Tongue (tissue), 2 donors: ENCODE data around the gene SPEF1. TPM values are rescaled to one million over a fixed set of nuclear protein-coding genes. Genes with fewer than 3 reads are reported as not detected.

Source experiments
- DNase-seq: peaks from one replicate; pipeline ENCODE4 v3.0.0-alpha.2; 2015
- total RNA-seq: library from RNA; depleted of rRNA; stranded (reverse); fragments of >200 nt; gene quantifications from one replicate; pipeline ENCODE4 v1.2.3, GENCODE V29; 2014

Gene SPEF1
- total RNA-seq, 1 donor from 2014 or later = not detected

DNA sequence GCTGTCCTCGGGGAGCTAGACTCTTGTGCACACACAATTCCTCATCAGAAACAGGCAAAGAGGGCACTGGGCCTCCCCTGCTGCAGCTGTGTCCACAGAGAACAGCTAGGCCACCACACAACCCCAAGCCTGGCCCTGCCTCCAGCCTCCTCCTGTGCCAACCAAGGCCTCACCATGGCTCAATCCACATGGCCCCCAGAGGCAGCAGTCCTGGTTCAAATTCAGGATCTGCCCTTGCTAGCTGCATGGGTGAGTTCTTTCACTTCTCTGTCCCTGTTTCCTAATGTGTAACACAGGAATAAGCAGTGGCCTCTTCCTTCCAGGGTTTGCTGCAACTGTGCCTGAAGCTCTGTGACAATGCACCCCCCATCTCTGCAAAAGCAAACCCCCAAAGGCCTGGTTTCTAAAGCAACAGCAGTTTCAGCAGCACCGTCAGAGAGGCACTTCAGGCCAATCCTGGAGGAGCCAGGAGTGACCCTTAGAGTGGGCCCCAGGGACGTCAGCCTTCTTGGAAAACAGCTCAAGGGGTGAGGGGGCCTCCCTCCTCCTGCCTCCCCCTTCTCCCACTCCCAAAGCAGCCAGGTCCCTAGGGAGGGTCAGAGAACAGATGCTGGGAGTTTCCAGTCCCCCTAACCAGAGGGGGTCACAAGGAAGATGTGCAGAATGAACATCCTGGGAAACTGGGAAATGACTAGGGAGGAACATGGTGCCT is 15.9 kb downstream of the SPEF1 start:
- DNase-seq = no peak

DNA sequence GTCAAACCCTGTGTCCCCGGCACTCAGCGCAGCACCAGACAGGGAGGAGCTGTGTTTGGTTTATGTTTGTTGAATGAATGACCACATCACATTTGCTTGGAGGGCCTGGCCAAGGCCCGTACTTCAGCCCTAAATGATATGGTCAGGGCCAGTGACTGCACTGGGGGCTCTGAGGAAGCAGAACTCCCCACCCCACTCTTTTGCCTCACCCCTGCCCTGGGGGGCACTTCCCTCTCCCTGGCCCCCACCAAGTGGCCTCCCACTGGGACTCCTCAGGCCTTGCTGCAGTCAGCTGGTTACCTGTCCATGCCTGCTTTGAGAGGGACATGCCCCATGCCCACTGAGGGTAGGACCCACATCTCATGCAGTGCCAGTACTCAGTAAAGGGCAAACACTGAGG is 16.6 kb downstream of the SPEF1 start:
- DNase-seq = no peak

DNA sequence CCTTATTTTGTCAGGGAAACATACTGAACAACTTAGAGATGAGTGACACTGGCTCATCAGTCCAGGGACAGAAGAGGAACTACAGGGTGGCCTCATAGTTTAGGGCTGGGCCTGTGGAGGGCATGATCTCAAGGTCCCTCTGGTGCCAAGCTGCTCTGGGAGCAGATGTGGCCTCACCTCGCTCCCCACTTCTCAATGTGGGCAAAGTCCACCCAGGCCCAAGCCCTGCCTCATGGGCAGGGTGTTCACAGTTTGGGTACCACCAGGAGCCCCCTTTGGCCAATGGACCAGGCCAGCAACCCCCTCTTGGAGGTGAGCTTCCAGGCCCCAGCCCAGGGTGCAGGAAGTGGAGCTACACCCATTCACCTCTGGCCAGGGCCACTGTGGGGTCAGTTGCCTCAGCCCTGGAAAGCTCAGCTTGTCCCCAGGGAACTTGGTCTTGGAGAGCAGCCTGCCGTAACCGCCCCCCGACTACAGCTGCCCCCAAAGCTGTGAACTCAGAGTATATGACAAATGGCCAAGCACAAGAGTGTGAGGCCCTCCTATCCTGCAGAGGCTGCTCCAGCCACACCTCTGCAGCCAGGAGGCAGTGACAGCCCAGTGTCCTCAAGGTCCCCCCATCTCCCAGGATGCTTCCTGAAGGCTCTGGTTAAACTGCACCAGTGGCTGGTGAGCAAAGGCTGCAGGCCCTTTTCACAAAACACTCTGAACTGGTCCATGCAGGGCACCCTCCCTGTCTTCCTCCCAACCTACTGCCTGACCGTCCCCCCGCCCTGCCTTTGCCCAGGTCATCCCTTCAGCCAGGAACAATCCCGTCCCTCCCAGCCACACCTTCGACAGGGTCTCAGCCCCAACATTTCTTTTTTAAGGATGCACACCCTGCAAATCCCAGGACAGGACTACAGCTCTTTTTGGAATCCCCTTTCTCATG is 17.3 kb downstream of the SPEF1 start:
- DNase-seq = no peak

DNA sequence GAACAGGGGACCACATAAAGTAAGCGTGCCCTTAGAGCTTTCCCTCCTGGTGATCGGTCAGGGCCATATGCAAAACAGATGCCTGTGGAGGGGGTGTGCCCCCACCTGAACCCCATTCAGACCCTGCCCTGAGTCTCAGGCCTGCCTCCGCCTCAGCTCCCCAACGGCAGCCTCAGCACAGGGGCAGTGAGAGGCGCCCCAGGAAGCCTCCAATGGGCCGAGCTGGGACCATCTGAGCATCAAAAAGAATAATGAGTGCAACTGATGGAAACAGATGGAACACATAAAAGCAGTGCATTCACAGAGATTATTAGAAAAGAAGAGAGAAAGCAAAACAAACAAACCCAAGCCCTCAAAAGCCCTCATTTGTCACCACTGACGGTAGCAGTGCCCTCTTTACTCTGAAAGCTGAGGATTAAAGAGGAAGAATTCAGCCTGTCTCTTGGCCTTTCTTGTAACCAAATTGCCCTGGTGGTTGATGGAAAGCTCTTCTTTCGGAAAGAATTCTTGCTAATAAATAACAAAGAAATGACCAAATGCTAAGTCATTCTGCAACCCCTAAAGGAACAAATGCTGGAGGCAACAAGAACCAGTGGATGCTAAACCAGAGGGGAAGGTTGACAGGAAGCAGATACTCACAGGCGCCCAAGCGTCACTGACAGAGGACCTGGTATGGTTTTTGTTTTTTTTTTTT is 20.4 kb downstream of the SPEF1 start:
- no peak for DNase-seq

DNA sequence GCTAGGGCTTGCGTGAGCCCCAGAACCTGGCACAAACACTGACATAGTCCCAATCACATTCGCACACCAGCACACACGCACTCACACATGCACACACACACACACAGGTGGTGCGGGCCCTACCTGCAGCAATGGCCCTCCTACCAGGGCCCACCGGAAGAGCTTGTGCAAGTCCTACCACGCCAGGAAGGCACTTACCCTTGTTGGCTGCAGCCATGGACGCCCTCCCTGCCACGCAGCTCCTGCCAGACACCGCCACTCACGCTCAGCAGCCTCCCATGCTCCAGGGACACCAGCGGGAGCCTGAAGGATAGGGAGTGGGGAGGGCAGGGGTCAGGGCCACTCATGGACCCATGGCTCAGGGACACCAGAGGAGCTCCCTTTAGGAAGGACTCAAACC is 21.4 kb downstream of the SPEF1 start:
- no peak for DNase-seq

DNA sequence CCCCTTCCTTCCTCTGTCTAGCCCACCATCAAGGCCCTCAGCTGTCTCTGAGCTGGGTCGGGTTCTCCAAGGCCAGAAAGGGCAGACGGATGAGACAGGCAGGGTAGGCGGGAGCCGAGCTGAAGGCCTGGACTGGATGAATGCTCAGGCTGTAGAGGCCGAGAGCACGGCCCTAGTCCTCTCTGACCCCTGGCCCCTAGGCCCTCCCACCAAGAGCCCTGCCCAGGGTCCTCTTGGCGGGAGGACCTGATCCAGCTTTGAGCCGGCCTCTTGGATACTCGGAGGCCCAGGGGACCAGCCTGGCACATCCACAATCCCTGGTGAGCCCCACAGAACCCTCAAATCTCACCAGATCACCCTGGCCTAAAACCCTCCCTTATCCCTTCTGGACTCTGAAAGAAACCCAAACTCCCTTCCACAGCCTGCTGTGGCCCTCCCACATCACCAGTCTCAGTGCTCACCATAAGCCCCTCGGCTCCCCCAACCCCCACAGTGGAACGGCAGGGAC is 21.9 kb downstream of the SPEF1 start:
- DNase-seq = no peak

DNA sequence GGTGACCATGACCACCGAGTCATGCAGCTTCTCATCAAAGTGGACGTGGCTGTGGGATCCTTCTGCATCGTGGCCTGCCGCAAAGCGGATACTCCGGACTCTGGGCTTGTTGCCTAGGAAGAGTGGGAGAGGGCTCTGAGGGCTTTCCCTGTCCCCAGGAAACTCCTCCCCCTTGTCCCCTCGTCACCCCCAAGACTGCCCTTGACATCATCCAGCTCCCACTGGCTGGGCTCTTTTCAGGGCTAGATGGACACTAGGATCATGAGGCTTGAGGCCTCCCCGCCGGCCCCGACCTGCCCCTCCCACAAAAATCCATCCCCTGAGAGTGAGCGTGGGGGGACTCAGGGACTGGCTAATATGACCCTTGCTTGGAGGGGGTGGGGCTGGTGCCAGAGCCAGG is 22.7 kb downstream of the SPEF1 start:
- DNase-seq = no peak

DNA sequence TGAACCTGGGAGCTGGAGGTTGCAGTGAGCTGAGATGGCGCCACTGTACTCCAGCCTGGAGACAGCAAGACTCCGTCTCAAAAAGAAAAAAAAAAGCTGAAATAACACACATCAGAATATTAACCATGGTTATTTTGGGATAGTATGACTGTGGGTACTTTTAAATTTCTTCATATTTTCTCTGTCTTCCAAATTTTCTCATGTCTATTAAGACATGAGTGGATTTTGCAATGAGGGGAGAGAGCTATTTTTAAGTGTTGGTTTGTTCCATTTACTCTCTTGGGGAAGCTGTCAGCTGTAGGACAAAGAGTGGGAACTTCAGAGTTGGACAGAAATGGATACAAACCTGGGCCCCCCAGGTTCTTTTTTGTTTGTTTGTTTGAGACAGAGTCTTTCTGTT is 24.0 kb downstream of the SPEF1 start:
- no peak for DNase-seq

DNA sequence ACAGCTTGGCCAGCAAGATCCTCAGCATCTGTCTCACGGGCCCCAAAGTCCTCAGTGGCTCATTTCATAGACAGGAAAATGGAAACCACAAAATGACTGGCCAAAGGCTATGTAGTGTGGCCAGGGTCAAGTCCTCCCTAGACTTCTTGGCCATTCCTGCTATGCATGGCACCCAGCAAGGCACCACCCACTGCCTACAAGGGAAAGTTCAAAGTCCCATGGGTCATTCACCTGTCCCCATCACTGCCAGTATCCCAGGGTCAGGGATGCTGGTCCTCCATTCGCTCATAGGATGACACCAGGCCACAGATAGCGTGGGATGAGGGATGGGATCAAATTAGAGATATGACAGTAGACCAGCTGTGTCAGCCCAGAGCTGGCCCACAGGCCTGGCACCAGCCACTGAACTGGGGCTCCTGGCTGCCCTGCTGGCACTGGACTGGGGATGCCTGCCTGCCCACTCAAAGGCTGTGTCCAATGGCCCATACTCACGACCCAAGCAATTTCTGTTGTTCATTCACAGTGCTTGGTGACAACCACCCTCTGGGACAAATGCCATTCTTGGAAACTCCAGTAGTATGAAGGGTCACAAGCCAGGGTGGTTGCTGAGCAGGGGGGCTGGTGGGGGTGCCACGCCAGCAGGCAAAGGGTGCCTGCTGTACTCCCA is 25.3 kb downstream of the SPEF1 start:
- no peak for DNase-seq

DNA sequence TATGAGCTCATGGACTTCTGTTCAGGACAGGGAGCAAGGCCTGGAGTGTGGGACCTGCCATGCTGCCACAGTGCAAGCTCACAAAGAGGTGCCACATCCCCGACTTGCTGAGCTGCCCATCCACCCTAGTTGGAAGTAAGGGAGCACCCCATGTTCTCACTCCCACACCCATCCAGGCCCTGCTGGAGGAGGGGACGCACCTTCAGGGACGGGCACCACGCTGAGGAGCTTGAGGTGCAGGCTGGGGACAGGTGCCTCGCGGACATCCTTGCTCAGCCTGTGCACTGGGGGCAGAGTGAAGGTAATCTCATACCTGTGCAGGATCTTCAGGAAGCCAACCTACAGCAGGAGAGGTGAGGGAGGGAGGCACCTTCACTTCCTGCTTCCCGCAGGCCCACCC is 26.0 kb downstream of the SPEF1 start:
- no peak for DNase-seq

DNA sequence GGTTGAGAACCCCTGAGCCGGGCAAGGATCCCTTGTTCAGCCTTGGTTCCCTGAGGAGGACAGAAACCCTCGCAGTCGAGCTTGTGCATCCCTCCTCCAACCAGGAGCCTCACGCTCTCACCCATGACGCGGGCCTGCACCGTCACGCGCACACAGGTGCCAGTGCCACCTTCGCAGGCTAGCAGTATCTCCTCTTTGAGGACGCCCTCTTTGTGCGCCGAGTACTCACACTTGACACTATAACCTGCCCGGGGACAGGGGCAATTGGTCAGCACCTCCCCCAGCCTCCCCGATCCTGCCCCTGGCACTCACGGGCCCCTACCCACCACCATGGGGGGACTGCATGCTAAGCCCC is 27.0 kb downstream of the SPEF1 start:
- DNase-seq = no peak

DNA sequence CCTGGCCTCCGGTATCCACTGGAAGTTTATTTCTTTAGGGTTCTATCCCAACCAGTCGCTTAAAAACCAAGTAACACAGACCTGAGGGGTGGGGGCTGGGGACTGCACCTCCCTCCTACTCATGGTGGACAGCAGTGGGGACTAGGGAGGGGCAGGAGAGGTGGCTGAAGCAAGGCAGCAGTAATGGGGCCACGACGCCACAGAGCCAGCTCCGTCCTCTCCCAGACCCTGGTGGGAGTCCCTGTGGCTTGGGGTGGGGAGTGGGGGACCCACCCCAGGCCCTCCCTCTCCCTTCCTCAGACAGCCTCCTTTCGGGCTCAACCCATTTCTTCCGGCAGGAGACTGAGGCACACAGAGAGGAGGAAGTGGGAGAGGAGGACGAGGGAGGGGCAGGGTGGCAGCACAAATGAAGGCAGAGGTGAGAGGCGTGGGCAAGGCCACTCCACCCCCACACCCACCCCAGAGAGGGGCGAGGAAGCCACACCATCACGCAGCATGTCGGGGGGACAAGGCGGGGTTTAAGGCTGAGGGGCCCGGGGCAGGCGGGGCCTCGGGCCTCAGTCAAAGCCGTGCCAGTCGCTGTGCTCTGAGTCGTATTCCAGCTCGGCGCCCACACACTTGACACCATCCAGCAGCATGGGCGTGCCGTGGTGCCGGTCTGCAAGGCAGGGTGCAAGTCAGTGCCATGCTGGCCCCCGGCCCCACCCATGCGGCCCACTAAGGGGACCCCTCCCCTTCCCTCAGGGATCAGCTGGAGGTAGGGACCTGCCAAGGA is 27.6 kb downstream of the SPEF1 start:
- DNase-seq = no peak

DNA sequence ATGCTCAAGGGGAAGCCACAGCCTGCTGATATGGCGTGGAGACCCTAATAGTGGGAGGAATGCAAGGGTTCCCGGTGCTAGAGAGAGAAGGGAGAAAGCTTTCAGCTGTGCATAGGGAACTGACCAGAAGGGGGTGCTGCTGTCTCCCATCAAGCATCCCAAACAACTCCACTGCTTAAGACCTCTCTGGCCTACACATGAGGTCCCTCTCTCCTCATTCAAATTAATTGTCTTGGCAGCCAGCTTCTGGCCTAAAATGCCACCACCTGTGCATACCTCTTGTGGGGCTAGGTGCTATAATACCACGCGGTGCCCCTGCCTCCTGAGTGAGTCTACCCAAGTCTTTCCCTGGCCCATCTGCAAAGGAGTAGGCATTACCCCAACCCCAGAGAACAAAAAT is 28.1 kb downstream of the SPEF1 start:
- peak; percentile 80 for DNase-seq

DNA sequence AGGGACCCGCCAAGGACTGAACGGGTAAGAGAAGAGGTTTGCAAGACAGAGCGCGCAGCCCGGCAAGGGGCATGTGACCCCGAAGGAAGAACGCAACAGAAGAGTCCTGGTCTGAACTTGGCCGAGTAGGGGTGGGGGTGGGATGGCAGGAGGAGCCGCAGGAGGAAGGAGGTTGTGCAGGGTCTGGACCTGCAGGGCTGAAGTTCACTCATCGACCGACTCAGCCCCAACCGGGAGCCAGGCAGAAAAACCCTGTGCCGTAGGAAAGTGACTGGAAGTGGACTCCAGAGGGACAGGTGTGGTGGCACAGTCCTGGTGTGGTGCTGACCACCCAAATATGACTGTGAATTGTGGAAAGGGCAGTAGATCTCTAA is 28.9 kb downstream of the SPEF1 start:
- DNase-seq = no peak

DNA sequence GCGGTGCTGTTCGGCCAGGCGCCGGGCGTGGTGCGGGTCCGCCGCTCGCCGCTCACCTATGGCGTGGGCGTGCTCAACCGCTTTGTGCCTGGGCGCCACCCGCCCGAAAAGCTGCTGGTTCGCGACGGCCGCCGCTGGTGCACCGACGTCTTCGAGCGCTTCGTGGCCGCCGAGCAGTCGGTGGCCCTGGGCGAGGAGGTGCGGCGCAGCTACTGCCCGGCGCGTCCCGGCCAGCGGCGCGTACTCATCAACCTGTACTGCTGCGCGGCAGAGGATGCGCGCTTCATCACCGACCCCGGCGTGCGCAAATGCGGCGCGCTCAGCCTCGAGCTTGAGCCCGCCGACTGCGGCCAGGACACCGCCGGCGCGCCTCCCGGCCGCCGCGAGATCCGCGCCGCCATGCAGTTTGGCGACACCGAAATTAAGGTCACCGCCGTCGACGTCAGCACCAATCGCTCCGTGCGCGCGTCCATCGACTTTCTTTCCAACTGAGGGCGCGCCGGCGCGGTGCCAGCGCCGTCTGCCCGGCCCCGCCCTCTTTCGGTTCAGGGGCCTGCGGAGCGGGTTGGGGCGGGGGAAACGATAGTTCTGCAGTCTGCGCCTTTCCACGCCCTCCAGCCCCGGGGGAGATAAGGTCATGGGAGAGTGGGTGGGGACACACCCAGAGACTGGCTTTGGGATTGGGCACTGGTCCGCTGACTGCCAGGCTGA is 29.4 kb downstream of the SPEF1 start:
- peak; percentile 56 for DNase-seq

DNA sequence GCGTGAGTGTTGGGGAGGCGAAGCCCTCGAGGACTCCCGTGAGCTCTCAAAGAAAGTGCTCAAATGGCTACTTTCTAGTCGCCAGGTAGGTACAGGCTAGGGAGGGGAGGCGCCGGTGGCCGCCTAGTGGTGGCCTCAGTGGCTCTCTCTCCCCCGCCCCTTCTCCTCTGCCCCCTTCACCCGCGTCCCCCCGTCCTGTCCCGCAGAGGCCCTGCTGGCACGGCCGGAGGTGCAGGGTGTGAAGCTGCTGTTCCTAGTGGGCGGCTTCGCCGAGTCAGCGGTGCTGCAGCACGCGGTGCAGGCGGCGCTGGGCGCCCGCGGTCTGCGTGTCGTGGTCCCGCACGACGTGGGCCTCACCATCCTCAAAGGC is 30.0 kb downstream of the SPEF1 start:
- no peak for DNase-seq

DNA sequence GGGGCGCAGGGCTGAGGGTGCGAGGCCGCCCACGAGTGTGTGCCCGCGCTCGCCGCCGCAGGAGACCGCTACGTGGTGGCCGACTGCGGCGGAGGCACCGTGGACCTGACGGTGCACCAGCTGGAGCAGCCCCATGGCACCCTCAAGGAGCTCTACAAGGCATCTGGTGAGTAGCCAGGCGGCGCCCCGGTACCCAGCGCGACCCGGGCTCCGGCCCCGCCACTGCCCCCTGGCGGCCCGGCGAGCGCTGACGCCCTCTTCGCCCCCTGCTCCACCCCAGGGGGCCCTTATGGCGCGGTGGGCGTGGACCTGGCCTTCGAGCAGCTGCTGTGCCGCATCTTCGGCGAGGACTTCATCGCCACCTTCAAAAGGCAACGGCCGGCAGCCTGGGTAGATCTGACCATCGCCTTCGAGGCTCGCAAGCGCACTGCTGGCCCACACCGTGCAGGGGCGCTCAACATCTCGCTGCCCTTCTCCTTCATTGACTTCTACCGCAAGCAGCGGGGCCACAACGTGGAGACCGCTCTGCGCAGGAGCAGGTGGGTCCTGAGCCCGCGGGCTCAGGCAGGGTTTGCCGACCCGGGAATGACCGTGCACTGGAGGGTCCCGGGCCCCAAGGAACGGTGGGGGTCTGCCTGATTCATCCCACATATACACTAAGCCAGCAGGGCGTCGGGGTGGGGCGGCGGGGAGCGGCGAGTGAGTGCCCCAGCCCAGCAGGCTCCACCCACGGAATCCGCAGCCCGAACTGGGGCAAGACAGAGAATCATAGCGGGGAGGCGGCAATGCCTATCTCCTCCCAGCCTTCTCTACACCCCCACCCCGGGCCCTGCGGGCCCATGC is 31.3 kb downstream of the SPEF1 start:
- peak; percentile 68 for DNase-seq

DNA sequence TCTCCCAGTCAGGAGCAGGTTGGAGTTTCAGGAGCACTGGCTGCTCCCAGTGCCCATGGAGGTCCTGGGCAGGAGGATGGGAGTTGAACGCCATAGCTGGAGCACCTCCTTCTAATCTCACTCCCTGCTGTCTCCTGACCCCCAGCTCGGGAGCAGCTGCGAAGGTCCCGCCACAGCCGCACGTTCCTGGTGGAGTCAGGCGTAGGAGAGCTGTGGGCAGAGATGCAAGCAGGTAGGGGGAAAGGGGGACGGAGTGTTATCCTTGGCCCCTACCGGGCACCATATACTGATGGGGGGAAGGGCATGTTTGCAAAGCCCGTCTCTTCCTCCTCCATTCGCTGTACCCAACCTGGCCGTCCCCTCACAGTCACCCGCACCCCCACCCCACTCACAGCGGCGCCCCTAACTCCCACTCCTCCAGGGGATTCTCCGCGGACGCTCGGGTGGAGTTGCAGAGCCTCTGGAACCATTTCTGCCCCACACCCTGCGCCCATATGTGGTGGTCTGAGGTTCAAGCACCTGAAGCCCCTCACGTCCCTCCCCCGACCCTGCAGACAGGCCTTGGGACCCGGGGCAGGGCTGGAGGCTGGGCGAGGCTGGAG is 32.1 kb downstream of the SPEF1 start:
- no peak for DNase-seq

DNA sequence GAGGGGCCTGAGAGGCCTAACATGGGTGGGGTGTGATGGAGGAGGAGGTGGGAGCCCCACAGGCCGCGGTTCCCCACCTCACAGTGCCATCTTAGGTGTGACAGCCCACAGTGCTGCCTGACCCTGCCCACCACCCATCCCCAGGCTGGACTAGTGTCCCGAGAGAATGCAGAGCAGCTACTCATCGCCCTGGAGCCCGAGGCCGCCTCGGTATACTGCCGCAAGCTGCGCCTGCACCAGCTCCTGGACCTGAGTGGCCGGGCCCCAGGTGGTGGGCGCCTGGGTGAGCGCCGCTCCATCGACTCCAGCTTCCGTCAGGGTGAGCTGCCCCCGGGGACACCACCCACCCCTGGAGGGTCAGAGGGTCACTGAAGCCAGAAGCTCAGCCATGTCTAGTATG is 33.2 kb downstream of the SPEF1 start:
- no peak for DNase-seq

DNA sequence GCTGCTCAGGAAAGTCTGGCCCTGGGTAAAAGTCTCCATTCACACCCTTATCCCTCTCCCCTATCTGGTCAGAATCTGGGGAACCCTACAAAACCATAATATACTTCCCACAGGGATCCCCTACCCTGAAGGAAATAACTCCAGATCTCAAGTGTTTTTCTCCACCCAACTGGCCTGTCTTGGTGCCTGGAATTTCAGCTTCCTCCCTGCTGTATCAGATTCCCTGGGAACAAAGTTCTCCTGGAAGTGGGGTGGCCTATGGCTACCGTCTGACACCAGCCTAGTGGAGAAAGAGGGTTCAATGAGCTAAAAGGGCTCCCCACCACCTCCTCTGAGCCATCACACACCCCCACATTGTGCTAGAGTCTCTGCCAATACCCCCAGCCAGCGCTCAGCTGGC is 33.8 kb downstream of the SPEF1 start:
- no peak for DNase-seq
